Left cardiac atrium (tissue), 4 donors: Measurements from ENCODE around the gene GPR62. TPM values are rescaled to one million over a fixed set of nuclear protein-coding genes. Genes with fewer than 3 reads are reported as not detected.

ENCODE experiments used
- ATAC-seq, 2 donors: fragments of 200-7000 bp; cut with Tn5 transposase; one replicate each; pipeline ENCODE4 v1.9.1; 2020; ENCODE audit warnings: mild to moderate bottlenecking in 2 of 2, moderate library complexity in 2 of 2
- DNase-seq: peaks from one replicate; pipeline ENCODE4 v3.0.0-alpha.2; 2020
- intact Hi-C, 2 donors: fragments of 100-400 bp; cut with DNase I; formaldehyde crosslinking; loops; one replicate each; pipeline versions ENCODE4 v1.14.1 to v1.15.1; 2022 to 2023
- total RNA-seq, 2 donors: library from RNA; stranded (reverse); fragmentation: NEBNext Ultra II Directional; extraction: Animal tissue kit (Norgen Biotek cat#: 25700); gene quantifications; one replicate each; pipeline ENCODE4 v1.2.1, GENCODE V29; 2021
- donor health status: DM: no; HTN: yes; CAD: no.
- donor health status: DM: no; HTN: yes; CAD: no; lungs with severe emphysema.
- donor health status: DM: yes; HTN: yes; CAD: no.
- donor health status: Dilated cardiomyopathy.

The GPR62 gene
- total RNA-seq, 2 donors from 2014 or later, result 0.53 TPM; not detected in 1

DNA sequence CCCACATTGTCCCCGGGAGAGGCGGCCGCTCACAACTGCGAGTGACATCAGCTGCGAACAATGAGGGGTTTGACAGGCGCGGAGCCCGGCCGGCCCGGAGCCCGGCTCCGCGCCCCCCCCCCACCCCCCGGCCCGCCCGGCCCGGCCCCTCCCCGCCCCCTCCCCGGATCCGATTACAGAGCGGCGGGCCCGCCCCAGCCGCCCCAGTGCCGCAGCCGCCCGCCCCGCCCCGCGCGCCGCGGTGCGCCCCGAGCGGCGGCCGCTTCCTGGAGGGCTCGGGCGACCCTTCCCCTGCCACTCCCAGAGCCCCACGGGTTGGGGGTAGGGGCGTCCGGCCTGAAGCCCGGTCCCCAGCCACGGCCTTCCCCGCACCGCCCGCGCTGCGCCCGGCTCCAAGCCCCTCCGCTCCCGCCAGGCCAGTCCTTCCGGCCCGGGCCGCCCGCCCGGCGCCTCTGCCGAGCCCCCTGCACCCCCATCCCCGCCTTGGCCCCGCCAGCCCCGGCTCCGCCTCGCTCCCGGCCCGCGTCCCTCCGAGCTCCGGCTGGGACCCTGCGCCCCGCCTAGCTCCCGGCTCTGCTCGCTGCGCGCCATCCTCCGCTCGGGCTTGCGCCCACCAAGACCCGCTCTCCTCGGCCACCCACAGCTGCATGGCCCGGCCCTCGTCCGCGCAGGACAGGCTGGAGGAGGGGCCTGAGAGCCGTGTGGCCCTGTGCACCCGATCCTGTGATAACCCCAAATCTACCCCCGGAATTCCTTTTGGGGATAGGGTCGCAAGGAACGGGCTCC lies 12.4 kb downstream of the GPR62 start, which contains the start of gene PCBP4:
PCBP4 (minus strand) TSS at position 71 of the 786 bp plus-strand sequence. CDS start 6,214 bp downstream, outside the sequence.
- intact Hi-C loops, result no loop called here
- ATAC-seq (peak; percentile 66 to 78), DNase-seq (peak; percentile 83)

DNA sequence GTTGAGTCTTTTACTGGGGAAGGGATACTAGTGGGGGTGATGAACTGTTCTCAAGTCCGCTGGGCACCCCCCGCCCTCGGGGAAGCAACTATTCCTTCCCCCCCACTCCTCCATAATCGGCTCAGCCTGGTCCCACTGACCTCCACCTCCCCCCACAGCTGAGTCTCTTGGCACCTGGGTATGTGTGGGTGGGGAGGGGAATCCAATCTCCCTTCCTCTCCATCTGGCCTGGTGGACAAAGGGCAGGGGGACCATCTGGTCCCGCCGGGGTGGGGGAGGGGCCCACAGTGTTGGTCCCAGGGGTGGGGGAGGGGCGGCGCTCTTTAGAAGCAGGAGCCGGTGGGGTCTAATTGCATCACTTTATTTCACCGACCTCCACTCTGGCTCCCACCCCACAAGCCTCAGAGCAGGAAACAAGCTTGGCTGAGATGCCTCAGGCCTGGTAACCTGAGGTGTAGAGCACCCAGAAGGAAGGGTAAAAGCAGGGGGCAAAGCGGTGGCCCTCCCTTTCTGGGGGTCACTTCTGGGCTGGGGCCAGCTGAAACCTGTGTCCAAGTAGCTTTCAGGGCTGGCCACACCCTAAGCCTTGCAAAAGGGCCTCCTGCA lies 13.1 kb downstream of the GPR62 start:
- ATAC-seq (peak; percentile 1 to 7), DNase-seq (peak; percentile 54)
- intact Hi-C loops, result no loop called here

DNA sequence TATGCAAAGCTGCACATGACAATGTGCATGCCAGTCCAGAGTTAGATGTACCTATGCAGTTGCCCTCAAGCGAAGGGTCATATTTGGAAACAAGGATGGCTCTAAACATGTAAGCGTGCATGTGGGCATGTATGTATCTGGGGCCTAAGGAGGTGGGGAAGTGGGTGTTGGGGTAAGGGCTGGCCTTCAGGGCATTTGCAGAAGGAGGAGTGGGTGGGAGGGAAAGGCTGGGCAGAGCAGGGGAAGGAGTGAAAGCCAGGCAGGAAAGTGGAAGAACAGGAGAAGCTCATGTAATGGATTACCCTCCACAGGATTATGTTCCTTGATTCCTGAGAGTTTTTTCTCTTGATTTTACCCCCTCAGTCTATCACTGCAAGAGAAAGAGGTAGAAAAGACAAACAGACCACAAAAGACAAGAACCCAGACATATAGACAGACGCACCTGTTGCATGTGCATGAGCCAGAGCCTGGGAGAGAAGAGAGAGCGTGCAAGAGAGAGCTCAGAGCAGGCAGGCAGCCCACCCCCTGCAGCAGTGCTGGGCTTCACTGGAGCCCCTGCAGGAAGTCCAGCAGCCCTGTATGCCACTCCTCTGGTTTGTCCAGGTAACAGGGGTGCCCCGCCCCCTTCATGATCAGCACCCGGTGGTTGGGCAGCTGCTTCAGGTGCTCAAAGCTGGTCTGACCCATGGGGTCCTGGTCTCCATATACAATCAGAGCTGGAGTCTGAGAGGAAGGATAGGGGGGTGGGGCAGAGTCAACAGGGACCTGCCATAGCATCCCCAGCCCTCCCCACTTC lies 13.9 kb downstream of the GPR62 start:
- ATAC-seq (no peak), DNase-seq (no peak)
- intact Hi-C loops, result no loop called here

DNA sequence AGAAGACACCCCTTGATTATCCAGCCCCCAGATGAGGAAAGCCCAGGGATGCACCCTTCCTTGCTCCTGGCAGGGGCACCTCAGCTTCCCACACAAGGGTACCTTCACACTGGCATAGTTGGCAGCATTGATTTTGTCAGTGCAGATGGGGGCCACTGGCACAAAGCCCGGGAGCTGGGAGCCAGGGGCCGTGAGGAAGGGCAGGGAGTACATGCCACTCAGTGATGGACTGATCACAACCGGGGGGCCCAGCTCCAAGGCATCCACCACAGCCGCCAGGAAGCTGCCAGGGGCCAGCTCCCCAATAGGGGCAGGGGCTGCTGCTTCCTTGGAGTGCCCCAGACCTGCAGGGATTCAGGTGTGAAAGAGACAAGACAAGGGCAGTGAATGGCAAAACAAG lies 14.7 kb downstream of the GPR62 start:
- no peak for DNase-seq
- intact Hi-C loops, result no loop called here
- ATAC-seq, result no peak

DNA sequence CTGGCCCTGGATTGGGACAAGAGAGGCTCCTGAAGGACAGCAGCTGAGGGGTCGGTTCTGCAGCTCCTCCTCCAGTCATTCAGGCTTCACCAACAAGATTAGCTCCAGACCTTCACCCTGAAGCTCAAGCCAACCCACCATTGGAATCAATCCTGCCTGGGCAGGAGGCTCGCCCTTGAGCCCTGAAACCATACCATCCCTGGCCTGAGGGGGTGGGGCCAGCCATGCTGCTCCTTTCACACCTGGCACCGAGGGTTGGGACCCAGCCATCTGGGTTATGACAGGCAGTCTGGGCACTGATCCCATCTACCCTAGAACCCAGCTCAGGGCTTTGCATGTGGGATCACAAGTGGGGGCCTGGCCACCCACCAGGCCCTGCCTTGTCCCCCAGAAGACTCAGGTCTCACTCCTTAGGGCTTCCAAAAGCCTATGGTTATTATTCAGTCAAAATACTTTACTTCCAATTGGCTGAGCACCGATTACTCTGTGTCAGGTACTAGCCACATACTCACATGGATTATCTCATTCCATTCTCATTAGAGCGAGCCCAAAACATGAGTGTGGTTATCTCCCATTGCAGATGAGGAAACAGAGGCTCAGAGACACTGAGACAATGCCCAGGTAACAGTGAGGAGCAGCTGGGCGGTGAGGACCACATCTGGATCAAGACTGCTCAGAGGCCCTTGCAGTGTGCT lies 15.6 kb downstream of the GPR62 start:
- DNase-seq, result no peak
- ATAC-seq, result no peak
- intact Hi-C loops, result no loop called here

DNA sequence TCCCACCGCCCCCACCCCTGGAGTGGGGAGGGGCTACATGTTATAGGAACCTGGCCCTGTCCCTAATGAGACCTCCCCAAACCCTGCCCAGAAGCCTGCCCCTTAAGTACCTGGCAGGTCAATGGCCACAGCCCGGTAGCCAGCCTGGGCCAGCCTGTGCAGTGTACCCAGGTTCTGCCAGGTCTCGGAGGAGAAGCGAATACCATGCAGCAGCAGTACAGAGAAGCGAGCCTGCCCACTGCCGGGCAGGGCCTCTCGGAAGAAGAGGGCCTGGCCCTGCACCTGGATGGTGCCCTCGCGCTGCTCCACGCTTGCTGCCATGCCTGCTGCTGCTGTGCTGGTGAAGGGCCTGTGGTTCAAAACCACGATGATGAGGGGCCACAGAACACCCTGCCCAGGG lies 16.2 kb downstream of the GPR62 start:
- DNase-seq (no peak), ATAC-seq (no peak)
- intact Hi-C loops, result no loop called here

DNA sequence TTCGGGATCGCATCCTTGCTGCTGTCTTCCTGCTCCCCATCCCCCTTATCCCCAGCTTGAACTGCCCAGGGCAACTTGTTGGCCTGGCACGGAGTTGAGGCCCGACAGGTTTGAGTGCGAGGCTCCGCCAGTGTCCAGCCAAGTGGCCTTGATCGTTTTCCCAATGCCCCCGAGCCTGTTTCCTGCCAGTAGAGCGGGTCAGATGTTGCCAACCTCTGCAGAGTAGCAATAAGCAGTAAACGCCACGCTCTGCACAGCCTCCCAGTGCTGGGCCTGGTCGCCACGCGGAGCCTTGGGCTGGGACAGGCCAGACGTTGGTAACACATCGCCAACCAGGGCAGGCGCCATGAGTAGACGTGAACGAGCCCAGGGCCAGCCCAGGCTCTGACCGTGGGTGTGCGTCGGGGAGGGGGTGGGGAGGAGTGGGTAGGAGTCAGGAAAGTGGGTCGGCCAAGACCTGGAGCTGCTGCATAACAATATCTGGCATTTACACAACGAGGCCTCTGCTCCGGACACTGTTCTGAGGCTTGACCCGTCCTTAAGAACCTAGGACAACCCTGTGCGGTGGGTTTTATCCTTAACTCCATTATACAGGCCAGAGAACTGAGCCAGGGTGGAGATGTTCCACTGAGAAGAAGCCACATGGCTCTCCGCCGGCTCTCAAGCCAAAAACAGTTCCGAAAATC lies 19.2 kb downstream of the GPR62 start:
- ATAC-seq, result peak; percentile 36 to 44
- DNase-seq, result no peak
- intact Hi-C loops, result loop anchor here in 1 of 2 donors (2.0 kb wide), 1 partner anchor 32 kb away; the partner anchor contains the start of gene PARP3

DNA sequence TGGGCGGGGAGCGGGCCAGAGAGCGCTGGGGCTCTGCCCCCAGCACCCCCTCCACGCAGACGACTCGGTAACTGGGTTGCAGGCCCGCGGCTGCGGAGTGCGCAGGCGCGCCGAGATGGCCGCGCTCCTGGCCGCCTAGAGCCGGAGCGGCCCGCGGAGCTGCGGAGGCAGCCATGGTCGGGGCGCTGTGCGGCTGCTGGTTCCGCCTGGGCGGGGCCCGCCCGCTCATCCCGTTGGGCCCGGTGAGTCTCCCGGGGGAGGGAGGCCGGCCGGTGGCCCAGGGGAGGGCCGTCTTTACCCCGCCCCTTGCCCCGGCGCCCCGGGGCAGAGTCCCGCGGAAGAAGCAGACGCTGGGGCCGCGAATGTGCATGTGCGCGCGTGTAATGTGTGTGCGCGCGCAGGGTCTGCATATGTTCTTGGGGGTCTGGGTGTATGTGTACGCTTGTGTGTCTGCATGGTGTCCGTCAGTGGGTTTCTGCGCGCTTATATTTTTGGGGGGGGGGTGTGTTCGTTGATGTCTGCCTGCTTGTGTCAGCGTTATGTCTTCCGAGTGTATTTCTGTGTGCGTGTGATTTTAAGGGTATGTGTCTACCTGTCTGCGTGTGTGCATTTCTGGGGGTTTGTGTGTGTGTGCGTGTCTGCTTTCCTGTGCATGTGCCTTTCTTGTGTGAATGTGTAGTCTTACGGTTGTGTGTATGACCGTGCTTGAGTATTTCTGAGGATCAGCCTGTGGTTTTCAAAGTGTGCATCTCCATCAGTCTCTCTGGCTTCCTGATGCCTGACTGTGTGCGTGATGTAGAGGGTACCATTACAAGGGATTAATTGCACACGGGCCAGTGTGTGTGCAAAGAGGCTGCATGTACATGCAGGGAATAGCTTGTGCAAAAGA lies 20.0 kb downstream of the GPR62 start, which contains the start of gene ABHD14A:
ABHD14A (plus strand) TSS at position 102 of the 889 bp plus-strand sequence; CDS start at position 174, 72 bp downstream.
- intact Hi-C loops, result loop anchor here in 1 of 2 donors (2.0 kb wide), 1 partner anchor 32 kb away; the partner anchor contains the start of gene PARP3
- DNase-seq (peak; percentile 78), ATAC-seq (peak; percentile 80 to 82)

DNA sequence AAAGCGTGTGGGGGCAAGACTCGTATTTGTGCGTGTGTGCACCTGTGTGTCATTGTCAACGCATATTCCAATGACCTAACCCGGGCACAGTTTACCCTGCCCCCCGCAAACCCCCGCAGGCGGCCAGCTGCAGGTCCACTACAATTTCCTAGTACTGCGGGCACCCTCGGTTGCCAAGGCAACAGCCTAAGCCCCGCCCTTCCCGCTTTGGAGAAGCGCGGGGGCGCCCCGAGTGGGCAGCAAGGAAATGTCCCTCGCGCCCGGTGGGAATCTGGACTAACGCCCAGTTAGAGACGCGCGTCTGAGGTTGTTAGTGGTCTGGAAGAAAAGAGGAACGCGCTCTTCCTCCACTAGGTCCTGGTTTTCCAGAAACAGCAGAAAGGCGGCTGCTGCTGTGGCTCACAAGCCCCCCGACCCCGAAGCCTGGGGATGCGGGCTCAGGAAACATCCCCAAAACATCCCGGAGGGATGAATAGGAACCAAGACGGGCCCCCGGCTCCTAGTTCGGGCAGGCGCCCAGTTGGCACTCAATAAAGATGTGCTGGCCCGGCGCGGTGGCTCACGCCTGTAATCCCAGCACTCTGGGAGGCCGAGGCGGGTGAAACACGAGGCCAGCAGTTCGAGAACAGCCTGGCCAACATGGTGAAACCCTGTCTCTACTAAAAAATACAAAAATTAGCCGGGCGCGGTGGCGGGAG lies 20.8 kb downstream of the GPR62 start:
- ATAC-seq (peak; percentile 3 to 29), DNase-seq (peak; percentile 85)
- intact Hi-C loops, result loop anchor here in 1 of 2 donors (2.0 kb wide), 1 partner anchor 33 kb away; the partner anchor contains the start of gene PARP3

DNA sequence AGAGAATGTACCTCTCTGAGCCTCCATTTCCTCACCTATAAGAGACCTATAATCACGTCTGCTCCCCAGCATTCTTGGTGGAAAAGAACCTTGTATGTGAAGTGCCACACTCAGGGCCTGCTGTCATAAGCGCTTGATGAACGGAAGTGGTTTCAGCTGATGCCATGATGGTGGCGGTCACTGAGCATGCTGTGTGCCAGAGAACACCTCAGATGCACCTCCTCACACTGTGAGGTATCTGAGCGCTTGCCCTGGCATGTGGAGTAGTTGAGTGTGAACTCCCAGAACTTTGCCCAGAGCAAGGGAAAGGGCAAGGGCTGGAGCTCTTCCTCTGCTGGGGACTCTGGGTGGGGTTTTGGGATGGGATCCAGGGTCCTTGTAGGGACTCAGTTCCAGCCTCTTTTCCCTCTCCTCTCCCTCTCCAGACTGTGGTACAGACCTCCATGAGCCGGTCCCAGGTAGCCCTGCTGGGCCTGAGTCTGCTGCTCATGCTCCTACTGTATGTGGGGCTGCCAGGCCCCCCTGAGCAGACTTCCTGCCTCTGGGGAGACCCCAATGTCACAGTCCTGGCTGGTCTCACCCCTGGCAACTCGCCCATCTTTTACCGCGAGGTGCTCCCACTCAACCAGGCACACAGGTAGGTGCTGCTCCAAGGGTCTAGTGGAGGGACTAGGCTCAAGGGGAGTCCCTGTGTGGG lies 22.4 kb downstream of the GPR62 start:
- intact Hi-C loops, result no loop called here
- DNase-seq (no peak), ATAC-seq (no peak)

DNA sequence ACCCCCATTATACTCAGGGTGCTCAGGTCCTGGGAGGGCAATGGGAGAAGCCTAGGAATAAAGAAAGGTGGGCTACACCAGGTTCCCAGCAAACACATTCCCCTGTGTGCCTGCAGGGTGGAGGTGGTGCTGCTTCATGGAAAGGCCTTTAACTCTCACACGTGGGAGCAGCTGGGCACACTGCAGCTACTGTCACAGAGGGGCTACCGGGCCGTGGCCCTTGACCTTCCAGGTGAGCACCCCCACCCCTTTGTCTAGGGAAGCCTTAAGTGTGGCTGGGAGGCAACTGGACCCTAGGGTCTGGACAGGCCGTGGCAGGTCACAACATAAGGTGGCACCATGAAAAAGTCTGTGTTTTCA lies 22.9 kb downstream of the GPR62 start:
- DNase-seq, result no peak
- intact Hi-C loops, result no loop called here

DNA sequence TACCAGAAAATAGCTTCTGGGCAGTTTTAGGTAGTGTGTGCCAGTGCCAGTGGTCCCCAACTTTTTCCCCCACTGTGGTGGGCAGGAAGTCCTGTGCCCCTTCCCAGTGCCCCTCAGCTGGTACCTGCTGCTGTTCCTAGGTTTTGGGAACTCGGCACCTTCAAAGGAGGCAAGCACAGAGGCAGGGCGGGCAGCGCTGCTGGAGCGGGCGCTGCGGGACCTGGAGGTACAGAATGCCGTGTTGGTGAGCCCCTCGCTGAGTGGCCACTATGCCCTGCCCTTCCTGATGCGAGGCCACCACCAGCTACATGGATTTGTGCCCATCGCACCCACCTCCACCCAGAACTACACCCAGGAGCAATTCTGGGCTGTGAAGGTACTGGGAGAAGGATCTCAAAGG lies 25.1 kb downstream of the GPR62 start:
- ATAC-seq (no peak), DNase-seq (no peak)
- intact Hi-C loops, result no loop called here

More for the DNA sequence above, 22.9 kb downstream of the GPR62 start:
- no peak for ATAC-seq

DNA sequence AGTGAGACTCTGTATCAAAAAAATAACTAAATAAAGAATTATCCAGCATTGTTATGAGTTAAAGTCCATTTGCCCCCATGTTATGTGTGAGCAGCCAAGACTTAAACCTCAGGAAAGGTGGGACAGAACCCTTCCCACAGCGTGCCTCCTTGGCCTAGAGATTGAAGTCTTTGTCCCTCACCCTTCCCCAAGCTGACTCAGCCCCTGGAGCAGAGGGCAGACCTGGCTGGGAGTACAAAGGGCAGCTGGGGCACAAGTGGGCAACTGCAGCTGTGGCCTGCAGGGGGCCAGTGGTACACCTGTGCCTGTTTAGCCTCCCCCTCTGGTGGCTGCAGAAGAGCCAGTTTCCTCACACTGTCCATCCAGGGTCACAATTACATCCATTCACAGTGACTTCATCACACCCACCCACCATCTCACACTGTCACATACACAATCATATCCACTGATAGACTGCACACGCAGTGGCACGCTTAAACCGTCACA lies 27.2 kb downstream of the GPR62 start:
- intact Hi-C loops, result no loop called here

DNA sequence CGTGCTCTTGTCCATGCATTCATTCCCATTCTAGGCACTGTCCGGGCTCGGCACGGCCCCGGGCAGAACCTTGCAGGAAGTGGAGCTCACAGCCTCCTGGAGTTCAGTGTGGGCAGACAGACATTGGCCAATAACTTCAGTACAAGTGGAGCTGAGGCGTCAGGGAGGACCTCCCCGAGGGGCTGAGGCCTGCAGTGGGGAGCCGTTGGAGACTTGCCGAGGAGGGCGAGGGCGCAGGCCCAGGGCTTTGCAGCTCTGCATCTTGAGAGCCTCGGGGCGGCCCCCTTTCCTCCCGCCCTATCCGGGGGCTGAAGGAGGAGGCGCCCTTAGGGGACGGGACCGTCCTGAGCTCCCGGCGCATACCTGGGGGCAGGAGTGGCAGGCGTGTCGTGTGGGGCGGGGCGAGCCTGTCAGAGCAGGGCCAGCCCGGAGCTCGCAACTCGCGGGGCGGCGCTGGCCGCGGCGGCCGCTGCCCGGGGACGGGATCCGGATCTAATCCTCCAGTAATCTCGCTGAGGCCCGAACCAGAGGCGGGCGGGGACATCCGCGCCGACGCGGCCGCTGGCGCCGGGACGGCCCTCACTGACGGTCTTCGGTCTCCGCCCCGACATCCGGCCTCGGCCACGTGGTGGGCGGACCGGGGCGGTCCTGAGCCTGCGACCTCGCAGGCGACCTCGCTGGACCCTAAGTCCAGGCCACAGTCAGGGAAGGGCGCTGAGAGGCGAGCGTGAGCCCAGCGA lies 27.8 kb downstream of the GPR62 start, which contains the start of gene ACY1:
ACY1 (plus strand) TSS at position 698 of the 740 bp plus-strand sequence. CDS start 530 bp downstream, outside the sequence.
- ATAC-seq, result peak; percentile 94 to 96
- intact Hi-C loops, result no loop called here
- DNase-seq, result peak; percentile 93

More for the DNA sequence above, 27.2 kb downstream of the GPR62 start:
- ATAC-seq, result peak; percentile 1 to 16
- no peak for DNase-seq

DNA sequence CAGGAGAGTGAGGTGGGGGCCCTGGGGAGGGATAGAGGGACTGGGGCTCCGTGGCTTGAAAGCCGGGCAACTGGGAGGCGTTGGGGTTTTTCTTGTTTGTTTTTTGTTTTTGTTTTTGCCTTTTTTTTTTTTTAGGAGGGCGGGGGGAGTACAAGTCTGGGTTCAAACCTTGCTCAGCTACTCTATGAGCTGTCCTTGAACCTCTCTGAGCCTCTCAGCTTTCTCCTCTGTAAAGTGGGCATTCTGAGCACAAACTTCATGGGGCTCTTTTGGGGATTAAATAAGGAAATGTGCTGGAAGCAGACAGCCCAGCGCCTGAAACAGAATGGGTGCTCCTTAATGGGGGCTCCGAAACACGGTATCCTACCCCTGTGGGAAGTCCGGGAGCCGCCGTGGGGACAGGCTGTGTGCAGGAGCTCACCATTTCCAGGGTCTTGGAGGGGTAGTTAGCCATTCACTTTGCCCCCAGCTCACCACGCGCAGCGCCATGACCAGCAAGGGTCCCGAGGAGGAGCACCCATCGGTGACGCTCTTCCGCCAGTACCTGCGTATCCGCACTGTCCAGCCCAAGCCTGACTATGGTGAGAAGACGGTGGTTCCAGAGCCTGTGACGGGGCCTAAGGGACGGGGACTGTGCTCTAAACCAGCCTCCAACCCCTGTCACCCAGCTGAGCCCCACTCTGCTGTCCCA lies 28.5 kb downstream of the GPR62 start:
- intact Hi-C loops, result no loop called here
- ATAC-seq (no peak), DNase-seq (no peak)
